GM19351 (cell line): Measurements from ENCODE around the gene ZSWIM7.
"Not testable (repeated sequence)": the region's sequence is repeated elsewhere in the genome, so short reads cannot be mapped to it uniquely, and the experiment has no call there.

Source experiments
- ATAC-seq: cut with Tn5 transposase; IDR thresholded peaks from one replicate; pipeline ENCODE4 v1.9.1; 2021; ENCODE audit warnings: mild to moderate bottlenecking, moderate library complexity; ENCODE audit not compliant: unreplicated experiment

The ZSWIM7 gene

GRCh38 chr17:15999974-16000827, 697 bp upstream of the ZSWIM7 start:
- ATAC-seq = peak; percentile 35

GRCh38 chr17:15998031-15998562, 1.4 kb downstream of the ZSWIM7 start:
- no peak for ATAC-seq

- ATAC-seq = no peak
These were observed 3.2 kb downstream of the ZSWIM7 start for GRCh38 chr17:15996322-15996721.

GRCh38 chr17:15981646-15982580, 17.6 kb downstream of the ZSWIM7 start:
- ATAC-seq = no peak

- peak; percentile 94 for ATAC-seq
These were observed 18.3 kb downstream of the ZSWIM7 start for GRCh38 chr17:15981208-15981607.

GRCh38 chr17:15979013-15979412, 20.5 kb downstream of the ZSWIM7 start:
- not testable (repeated sequence) for ATAC-seq

- no peak for ATAC-seq
These were observed 20.9 kb downstream of the ZSWIM7 start for GRCh38 chr17:15978606-15979005.

GRCh38 chr17:15977894-15978293, 21.6 kb downstream of the ZSWIM7 start:
- no peak for ATAC-seq

- ATAC-seq = no peak
These were observed 25.7 kb downstream of the ZSWIM7 start for GRCh38 chr17:15973834-15974233.

- no peak for ATAC-seq
These were observed 26.5 kb downstream of the ZSWIM7 start for GRCh38 chr17:15973016-15973415.

- no peak for ATAC-seq
These were observed 27.0 kb downstream of the ZSWIM7 start for GRCh38 chr17:15972497-15972951.

GRCh38 chr17:15971882-15972281, 27.6 kb downstream of the ZSWIM7 start:
- ATAC-seq = no peak

- ATAC-seq = no peak
These were observed 28.3 kb downstream of the ZSWIM7 start for GRCh38 chr17:15971098-15971678.

- no peak for ATAC-seq
These were observed 29.0 kb downstream of the ZSWIM7 start for GRCh38 chr17:15970500-15970899.

- ATAC-seq = no peak
These were observed 30.0 kb downstream of the ZSWIM7 start for GRCh38 chr17:15969463-15969862.

- ATAC-seq = no peak
These were observed 31.7 kb downstream of the ZSWIM7 start for GRCh38 chr17:15967706-15968399.

- no peak for ATAC-seq
These were observed 32.6 kb downstream of the ZSWIM7 start for GRCh38 chr17:15966879-15967248.

- ATAC-seq = no peak
These were observed 33.2 kb downstream of the ZSWIM7 start for GRCh38 chr17:15966183-15966878.

- no peak for ATAC-seq
These were observed 34.0 kb downstream of the ZSWIM7 start for GRCh38 chr17:15965528-15965927.

GRCh38 chr17:15963670-15964110, 35.8 kb downstream of the ZSWIM7 start:
- ATAC-seq = no peak
